GM18505 (cell line): ENCODE data around the gene MTOR.
"Not testable (repeated sequence)": the region's sequence is repeated elsewhere in the genome, so short reads cannot be mapped to it uniquely, and the experiment has no call there.

Experiments
- ATAC-seq: cut with Tn5 transposase; IDR thresholded peaks from one replicate; pipeline ENCODE4 v1.9.1; 2021; ENCODE audit not compliant: unreplicated experiment
- POLR2A ChIP-seq: IDR thresholded peaks from 4 replicates; pipeline ENCODE4 v1.6.1; 2011; ENCODE audit warnings: borderline replicate concordance; ENCODE audit not compliant: insufficient read depth, insufficient read length; ENCODE audit errors: extremely low read depth

Gene MTOR

DNA sequence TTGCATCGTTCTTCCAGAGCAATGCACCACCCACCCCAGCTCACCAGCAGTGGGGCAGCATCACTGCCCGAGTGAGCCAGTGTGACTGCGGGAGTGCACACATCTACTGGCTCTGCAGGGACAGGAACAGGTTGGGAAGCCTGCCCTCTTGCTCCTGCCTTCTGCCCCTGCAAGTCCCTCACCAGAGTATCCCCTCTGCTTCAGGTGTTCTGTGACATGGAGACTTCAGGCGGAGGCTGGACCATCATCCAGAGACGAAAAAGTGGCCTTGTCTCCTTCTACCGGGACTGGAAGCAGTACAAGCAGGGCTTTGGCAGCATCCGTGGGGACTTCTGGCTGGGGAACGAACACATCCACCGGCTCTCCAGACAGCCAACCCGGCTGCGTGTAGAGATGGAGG, 69.0 kb downstream of the MTOR start:
- no peak for ATAC-seq
- no peak for TF ChIP-seq POLR2A

DNA sequence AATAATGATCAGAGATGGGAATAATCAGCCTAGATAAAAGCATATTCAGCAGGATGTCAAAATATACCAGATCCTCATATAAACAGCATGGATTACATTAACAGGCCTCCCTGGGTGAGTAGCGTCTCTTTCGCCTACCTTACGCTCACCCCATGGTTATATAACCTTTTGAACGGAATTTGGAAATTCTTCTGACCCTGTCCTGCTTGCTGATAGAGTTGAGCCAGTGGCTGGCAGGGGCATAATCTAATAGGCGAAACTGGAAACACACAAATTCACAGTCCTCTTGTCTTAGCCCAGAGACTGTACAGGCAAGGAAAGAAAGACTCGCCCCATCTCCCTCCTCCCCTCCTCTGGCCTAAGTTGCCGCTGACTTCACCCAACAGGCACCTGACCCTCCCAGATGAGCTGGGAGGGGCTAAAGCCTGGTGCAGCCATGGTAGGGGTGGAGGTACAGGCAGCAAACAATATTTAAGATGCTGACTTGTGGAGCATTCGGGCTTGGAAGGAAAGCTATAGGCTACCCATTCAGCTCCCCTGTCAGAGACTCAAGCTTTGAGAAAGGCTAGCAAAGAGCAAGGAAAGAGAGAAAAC, 73.4 kb downstream of the MTOR start, which contains the start of gene ANGPTL7:
Gene ANGPTL7, plus strand, starts transcription at position 498 of the 594 bp plus-strand sequence. CDS start 225 bp downstream, outside the sequence.
- ATAC-seq: no peak
- no peak for TF ChIP-seq POLR2A

DNA sequence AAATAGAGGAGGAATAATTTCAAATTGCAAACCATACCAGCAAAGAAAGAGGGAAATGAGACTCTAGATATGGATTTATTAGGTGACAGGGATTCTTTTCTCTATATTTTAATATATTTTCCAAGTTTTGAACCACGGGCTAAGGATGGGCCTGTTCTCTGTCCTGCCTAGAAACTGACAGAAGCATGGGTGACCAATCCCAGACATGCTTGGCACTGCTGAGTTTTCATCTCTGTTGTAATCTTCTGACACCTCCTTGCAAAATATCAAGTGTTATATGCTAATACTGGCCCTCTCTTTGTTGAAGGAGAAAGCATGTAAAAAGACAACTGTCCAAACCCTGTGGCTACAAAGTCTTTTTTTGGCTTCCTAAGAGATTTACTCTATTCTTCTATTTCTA, 74.0 kb downstream of the MTOR start:
- no peak for ATAC-seq
- no peak for TF ChIP-seq POLR2A

DNA sequence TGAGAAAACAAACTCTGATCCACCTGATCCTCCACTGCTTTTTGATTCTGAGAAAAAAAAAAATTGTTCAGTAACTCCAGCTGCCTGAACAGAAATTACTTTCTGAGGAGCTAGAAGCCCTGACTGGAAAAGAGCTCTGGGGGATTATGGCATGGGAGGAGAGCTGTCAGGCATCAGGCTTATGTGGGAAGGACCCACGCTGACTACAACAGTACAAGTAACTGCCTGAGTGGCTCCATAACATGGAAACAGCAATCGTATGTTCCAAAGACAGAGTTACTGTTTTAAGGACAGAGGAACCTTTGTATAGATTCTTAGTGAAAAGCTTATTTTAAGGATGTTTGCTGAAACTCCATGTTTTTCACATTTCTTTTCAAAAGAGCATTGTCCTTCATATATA, 74.4 kb downstream of the MTOR start:
- no peak for TF ChIP-seq POLR2A
- no peak for ATAC-seq

DNA sequence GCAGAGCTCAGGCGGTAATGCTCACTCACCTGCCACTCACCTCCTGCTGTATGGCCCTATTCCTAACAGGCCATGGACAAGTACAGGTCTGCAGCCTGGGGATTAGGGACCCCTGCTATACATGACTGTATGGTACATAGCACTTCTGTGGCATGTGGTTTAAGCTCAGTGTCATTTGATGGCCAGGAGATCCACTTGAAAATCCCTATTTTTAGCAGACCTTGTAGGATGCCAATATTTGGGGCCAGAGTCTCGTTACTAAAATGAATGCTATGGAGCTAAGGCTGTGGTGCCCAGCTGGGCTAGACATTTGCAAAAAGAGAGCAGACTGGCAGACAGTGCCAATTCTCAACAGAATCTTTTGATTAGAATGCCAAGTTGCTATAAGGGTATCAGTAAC, 74.9 kb downstream of the MTOR start:
- no peak for ATAC-seq
- no peak for TF ChIP-seq POLR2A

DNA sequence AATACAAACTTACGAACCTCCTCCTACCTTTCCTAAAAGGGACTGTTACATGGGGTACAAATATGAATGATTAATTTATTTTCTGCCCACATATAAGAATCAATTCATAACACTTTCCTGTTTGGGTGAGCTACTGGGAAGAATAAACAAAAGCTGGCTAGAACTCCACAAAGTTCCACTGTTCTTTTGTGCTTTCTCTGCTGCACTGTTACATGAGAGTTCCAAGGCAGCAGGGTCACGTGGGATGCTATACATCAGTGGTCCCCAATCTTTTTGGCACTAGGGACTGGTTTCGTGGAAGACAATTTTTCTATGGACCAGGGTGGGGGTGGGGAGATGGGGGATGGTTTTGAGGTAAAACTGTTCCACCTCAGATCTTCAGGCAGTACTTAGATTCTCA, 75.4 kb downstream of the MTOR start:
- ATAC-seq: no peak
- TF ChIP-seq POLR2A: no peak

DNA sequence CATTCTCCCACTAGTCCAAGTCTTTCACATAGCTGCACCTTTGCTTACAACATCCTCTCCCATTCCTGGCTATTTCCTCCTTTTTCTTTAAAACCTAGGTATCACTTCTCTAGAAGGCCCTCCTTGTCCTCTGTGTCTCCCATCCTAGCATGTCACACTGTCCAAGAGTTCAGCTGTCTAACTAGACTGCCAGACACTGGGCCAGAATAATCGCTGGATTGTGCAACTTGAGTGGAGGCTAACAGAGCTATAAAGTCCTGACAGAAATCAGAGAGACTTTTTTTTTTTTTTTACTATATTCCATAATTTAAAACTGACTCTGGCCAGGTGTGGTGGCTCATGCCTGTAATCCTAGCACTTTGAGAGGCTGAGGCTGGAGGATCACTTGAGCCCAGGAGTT, 77.4 kb downstream of the MTOR start:
- no peak for ATAC-seq
- no peak for TF ChIP-seq POLR2A

DNA sequence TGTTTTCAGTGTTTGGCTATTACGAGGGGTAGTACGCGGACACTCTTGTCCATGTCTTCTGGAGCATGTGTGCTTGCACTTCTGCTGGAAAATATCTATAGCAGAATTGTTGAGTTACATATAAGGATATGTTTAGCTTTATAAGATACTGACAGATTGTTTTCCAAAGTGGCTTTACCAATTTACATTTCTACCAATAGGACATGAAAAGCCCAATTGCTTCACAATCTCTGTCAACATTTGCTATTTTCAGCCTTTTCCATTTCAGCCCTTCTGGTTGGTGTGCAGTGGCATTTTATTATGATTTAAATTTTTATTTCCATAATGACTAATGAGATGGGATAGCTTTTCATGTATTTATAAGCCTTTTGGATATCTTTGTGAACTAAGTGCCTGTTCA, 79.5 kb downstream of the MTOR start:
- ATAC-seq: no peak
- TF ChIP-seq POLR2A: no peak

DNA sequence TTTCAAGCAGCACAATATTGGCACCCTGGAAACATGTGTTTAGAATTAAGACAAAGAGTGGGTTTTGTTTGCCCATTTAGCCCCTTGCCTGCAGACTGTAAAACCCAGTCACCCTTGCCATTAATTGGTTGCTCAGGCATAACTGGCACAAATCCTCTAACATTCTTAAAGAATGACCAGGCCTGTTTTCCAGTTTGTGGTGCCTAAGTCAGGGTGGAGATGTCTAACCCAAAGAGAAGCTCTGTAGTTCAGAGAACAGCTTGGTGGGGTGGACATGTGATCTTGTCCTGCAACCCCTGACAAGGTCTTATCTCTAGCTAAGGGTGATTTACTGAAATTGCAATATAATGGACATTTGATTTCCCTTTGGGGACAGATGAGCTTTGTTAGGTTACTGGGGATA, 82.0 kb downstream of the MTOR start:
- TF ChIP-seq POLR2A: no peak
- no peak for ATAC-seq

DNA sequence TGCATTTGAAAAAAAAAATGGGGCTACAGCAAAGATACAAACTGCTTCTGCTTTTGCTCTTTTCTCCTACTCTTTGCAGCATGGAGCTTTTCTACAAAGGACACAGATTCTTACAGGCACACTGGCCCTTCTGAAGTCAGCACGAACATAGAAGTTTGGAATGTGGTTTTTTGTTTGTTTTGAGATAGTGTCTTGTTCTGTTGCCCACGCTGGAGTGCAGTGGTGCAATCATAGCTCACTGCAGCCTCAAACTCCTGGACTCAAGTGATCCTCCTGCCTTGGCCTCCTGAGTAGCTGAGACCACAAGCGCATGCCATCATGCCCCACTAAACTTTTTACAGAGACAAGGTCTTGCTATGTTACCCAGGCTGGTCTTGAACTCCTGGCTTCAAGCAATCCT, 82.6 kb downstream of the MTOR start:
- ATAC-seq: not testable (repeated sequence)

DNA sequence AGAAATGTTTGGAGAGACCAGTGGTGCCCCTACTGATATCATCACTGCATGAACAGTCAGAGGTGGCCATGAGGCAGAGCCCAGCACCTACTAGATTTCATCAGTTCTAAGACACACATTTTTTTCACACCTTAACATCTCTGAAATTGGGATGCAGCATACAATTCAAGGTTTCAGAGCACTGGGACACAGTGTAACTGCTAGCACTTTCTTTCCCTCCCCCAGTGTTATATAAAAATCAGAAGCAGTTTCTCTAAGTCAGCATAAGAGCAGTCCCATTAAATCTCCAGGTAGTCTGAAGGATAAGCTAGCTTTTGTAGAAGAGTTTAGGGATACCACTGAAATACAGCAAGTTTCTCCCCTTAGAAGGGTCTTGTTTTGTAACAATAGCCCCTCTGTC, 83.2 kb downstream of the MTOR start:
- no peak for TF ChIP-seq POLR2A
- no peak for ATAC-seq

DNA sequence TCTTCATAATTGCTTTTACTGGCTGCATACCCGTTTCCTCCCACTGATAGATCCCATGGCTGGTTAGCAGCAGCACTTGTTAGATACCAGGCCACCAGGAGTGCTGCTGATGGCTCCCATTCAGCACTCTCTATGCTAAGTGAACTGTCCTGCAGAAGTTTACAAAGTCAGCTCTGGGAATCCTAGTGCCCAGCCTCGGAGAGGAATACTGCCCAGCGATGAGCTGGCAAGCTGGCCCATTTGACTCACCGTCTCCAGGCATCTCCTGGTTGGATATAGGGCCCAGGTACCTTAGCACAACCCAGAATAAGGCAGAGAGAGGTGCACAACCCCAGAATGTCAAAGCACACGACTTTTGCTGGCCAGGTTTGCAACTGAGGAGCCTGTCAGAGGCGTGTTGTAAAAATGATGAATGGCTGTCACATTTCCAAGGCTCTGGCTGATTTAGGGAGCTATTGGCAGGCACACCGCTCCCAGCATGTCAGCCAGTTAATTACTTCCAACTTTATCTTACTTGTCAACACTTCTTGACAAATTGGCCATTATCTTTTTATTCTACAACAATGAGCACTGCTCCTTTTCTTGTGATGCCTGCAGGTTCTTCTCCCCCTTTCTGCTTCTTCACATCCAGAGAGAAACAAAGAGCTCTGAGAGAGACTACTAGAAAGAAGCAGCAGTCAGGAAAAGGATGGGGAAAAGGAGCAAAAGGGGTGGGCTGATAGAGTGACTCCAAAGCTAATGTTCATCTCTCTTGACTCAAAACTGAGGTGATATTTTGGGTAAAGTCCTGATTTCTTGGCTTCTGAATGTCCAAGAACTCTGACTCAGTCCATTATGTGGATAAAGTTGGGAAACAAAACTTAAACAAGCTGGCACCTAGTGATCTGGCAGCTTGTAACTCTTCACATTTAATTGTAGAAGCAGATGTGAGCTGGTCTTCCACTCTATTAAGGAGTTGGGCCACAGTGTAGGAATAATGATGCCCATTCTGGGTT, 84.0 kb downstream of the MTOR start:
- no peak for ATAC-seq
- no peak for TF ChIP-seq POLR2A

DNA sequence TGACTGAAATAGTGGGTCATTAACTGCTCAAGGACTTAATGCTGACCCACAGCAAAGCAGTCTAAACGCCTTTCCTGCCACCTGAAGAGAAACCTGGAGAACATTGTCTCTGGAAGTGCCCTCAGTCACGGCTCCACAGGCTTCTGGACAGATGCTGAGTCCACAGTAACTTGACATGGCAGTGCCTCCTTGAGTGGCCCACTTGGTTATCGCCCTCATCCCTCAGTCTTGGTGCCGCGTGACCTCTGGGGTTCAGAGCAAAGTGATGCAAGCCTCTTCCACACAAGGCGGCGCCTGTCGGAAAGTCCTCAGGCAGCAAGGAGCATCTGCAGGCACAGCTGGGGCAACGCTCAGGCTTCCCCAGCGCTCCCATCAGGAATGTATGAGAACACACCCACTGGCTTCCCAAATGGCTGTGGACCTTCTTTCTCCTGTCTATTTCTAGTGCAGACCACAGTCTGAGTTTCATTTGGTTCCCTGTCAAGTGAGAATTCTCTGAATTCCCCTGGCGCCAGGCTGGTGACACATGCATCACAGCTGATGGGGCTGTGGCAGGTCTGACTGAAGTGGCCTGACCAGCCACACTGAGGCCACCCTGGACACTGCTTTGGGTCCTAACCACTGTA, 86.2 kb downstream of the MTOR start:
- no peak for ATAC-seq
- no peak for TF ChIP-seq POLR2A

DNA sequence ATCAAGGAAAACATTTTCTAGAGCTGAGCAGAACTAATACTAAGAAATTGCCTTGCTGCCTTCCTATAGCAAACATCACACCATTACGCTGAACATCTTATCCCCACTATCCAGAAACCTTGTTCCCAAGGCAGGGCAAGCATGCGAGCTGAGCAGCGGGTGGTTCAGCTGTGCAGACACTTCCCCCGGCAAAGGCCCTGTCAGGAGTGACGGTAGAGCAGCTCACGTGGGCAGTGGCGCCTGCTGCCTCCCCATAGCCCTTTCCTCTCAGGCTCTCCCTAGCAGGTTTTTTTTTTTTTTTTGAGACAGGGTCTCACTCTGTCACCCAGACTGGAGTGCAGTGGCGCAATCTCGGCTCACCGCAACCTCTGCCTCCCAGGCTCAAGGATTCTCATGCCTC, 86.9 kb downstream of the MTOR start:
- no peak for TF ChIP-seq POLR2A
- no peak for ATAC-seq
